Tongue (tissue), 2 donors: ENCODE measurements around the gene COCH. TPM values are rescaled to one million over a fixed set of nuclear protein-coding genes. Genes with fewer than 3 reads are reported as not detected.

Experiments
- DNase-seq: peaks from one replicate; pipeline ENCODE4 v3.0.0-alpha.2; 2015
- total RNA-seq: library from RNA; depleted of rRNA; stranded (reverse); fragments of >200 nt; gene quantifications from one replicate; pipeline ENCODE4 v1.2.3, GENCODE V29; 2014

The COCH gene
- 2.8 TPM for total RNA-seq

DNA sequence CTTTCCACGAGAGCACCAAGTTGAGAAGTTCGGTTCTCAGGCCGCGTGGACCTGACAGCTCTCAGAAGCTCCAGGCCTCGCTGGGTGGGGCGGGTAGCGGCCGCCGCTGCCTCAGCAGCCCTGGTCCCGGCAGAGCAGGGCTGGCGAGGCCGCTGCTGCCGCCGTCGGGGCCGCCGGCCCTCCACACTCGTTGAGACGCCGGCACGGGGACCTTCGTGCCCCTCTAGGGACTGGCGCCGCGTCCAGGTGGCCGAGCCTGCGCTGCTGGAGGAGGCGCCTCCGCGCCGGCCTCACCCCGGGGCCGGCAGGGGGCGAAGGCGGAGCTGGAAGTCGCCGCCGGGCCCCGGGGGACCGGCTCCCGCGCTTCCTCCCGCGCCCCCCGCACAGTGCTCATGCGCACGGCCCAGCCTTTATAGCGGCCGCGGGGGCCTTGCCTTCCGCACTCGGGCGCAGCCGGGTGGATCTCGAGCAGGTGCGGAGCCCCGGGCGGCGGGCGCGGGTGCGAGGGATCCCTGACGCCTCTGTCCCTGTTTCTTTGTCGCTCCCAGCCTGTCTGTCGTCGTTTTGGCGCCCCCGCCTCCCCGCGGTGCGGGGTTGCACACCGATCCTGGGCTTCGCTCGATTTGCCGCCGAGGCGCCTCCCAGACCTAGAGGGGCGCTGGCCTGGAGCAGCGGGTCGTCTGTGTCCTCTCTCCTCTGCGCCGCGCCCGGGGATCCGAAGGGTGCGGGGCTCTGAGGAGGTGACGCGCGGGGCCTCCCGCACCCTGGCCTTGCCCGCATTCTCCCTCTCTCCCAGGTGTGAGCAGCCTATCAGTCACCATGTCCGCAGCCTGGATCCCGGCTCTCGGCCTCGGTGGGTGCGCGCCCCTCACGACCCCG is at the start of gene COCH:
TSS of gene COCH (plus strand) at position 440 of the 879 bp plus-strand sequence. CDS start at position 820, 380 bp downstream.
- peak; percentile 52 for DNase-seq

DNA sequence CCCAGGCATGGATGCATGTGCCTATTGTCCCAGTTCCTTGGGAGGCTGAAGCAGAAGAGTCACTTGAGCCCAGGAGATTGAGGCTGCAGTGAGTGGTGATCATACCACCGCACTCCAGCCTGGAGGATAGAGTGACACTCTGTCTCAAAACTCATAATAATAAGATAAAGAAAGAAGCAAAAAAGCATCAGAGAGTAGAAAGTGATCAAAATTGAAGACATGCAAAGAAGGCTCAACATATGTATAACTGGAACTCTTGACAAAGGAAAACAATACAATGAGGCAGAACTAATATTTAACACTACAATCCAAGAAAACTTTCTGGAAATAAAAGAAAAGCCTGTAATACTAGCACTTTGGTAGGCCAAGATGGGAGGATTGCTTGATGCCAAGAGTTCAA is 48.3 kb upstream of the COCH start:
- no peak for DNase-seq

DNA sequence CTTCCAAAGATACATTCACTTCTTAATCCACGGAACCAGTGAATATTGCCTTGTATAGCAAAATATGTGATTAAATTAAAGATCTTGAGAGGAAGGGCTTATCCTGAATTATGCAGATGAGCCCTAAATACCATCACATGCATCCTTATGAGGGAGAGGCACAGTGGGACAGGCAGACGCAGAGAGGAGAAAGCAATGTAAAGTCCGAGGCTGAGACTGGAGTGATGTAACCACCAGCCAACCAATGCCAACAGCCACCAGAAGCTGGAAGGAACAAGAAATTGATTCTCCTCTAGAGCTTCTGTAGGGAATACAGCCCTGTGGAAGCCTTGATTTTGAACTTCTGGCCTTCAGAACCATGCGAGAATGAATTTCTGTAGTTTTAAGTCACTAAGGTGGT is 44.5 kb upstream of the COCH start:
- DNase-seq, result no peak

DNA sequence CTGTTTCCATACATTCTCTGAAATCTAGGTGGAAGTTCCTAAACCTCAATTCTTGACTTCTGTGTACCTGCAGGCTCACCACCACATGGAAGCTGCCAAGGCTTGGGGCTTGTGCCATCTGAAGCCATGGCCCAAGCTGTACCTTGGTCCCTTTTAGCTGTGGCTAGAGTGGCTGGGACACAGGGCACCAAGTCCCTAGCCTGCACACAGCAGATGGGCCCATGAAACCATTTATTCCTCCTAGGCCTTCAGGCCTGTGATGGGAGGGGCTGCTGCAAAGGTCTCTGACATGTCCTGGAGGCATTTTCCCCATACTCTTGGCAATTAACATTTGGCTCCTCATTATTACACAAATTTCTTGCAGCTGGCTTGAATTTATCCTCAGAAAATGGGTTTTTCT is 40.0 kb upstream of the COCH start:
- DNase-seq, result no peak

DNA sequence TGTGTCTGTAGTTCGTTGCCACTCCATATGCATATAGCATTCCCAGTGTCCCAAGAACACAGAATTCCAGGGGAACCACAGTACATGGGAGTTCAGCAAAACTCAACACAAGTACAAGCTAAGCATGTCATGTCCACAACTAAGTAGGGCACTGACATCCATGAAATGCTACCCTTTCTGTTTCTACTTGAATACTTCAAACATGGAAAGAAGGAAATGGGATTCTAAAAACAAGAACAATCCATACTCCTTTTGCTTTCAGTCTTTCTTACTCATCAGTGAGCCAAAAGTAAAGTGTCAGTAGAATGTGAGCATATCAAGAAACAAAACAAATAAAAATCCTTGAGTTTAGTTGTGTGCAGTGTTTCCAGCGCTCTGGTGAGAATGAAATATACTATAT is 36.0 kb upstream of the COCH start:
- DNase-seq, result no peak

DNA sequence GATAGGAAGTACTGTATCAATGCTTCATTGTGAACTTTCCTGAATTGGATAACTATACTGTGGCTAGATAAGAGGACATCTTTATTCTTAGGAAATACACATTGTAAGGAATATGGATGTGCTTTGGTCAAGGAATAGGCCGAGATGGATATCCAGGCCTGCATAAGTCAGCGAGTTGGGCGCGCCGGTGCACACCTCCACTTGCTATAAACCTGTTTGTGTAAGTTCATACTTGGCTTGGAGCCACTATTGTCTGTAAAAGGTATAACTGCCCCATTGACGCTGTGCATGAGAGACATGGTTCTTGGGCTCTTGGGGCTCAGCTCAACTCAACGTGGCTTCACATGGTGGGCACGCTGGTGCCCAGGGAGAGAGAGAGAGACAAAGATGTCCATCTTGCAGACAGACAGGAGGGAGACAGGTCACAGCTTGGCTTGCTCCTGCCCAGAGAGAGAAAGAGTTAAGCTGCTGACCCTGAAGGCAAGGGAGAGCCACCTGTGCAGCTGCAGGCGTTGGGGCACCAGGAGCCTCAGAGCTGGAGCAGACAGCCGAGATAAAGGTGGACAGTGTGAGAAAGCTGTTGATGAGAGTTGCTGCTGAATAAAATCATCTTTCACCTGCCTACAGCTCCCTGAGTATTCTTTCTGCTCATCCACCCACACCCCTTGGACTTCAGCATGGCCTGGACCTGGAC is 34.1 kb upstream of the COCH start:
- DNase-seq, result no peak

DNA sequence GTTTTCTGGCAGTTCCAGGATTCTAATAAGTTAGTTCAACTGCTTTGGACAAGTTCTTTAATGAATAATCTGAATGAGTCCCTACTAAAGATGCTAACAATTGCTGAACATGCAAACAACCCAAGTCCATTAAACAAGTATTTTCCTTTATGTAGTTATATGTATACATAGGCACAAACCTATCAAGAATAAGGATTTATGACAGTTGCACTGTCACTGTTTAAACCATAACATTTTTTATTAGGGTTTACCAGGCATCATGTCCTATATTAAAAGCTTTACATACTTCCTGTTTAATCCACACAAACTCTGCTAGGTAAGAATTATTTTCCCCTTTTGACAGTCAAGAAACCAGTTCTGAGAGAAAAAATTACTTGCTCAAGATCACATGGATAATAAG is 31.9 kb upstream of the COCH start:
- DNase-seq, result no peak

DNA sequence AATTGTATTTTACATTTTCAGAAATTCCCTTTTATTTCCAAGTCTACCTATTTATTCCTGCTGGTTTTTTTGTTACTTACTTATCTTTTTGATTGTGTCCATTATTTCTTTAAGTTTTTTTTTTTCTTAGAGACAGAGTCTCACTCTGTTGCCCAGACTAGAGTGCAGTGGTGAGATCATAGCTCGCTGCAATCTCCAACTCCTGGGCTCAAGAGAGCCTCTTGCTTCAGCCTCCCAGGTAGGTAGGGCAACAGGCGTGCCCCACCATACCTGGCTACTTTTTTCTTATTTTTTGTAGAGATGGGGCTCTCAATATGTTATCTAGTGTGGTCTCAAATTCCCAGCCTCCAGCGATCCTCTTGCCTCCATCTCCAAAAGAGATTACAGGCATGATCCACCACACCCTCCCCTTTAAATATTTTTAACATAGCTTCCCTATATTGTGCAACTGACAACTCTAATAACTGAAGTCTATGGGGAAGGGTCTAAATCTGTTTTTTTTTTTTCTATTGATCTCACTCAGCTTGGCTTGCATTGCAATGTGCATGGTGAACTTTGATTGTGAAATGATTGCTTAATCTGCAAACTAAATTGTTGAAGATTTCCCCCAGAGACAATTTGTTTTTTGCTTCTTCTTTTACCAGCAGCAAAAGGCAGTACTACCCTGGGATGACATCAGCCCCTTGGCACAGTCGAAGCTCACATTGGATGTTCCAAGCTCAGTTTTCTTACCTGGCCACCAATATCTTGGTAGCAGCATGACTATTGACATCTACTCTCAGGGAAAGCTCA is 25.7 kb upstream of the COCH start:
- no peak for DNase-seq

DNA sequence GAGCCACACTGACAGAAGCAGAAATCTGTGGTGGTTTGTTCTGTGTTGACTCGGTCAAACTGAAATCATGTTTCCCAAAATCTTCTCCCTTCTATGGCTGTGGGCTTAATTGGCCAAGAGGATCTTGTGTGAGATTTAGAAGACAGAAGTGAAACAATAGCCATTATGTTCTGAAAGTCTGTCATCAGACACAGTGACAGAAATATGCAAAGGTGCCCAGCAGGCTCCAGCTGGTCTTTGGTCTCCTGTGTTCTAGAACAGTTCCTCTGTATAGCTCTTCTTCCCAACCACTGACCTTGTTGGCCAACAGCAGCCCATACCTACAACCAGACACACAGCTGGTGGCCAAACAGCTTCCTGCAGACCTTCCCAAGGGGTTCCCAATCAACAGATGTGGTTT is 25.0 kb upstream of the COCH start:
- DNase-seq, result no peak

DNA sequence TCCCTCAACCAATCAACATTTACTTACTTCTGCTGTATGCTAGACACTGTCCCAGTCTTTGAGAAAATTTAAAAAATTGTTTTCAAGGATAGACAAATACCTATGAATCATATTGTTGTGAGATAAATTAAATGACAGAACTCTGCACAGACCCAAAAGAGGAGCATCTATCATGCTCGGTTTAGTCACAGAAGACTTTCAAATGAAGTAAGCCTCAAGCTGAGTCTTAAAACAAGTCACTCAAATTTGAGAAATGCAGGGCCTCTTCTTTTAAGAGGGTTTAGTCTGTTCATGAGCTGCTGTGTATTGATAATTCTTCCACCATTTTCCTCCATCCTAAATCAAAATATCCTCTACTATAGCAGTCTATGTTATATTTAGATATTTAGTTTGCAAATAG is 24.4 kb upstream of the COCH start:
- no peak for DNase-seq

DNA sequence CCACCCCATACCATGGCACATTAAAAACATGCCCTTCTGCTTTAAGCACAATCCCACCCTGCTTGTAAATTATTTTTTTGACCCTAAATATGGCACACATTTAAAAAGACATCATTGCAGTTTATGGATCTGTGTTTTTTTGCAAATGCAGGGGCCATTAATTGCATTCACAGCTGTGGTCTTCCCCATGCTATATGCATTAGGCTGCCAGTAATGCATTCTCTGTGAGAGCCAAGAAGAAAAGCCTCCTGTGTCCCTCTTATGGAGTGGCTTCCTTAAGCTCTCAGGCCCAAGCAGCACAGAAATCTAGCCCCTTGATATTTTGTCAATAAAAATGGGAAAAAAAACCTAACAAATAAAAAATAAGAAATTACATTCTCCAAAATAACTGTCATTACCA is 20.4 kb upstream of the COCH start:
- DNase-seq, result no peak

DNA sequence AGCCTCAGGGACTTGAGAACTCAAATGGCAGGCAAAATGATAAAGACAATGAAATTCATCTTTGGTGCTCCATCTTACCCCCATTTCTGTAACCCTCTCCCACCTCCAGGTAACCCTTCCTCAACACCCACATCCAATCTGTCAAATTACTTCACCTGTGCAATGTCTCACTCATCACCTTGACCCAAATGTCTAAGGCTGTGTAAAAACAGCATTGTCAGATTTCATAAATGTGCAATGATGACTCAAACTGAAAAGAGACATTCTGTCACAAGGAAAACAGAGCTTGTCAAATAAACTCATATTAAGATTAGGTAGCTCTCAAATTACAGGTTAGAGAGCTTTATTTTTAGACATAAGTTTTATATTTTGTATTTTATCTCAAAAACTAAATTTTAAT is 19.9 kb upstream of the COCH start:
- no peak for DNase-seq

DNA sequence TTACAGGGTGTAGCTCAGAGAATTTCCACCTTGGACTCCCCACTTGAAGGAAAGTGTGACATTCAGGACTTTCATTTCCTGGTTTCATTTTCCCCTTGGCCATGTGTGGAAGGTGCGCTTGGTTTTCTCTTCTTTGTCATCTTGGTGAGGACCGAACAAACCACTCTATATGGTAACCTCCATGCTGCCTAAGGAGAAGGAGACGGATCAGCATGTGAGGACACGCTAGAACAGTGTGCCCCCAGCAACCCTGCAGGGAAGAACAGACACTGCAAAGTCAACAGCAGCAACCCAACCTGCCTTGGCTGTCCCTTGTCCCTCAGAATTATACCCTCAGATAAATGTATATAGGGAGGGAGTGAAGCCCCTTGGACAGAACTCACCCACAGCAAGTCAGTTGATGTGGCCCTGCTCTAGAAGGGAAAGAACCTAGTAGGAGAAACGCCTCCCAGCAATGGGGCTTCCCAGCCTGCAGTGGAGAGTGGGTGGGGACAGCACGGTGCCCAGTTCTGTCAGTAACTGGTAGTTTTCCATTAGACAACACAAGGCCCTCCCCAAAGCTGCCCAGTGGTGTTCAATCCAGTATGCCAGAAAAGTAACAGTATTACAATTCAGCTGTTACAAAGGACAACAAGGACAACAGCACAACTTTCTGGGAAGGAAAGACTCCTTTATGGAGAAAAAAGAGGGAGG is 18.9 kb upstream of the COCH start:
- DNase-seq, result no peak

DNA sequence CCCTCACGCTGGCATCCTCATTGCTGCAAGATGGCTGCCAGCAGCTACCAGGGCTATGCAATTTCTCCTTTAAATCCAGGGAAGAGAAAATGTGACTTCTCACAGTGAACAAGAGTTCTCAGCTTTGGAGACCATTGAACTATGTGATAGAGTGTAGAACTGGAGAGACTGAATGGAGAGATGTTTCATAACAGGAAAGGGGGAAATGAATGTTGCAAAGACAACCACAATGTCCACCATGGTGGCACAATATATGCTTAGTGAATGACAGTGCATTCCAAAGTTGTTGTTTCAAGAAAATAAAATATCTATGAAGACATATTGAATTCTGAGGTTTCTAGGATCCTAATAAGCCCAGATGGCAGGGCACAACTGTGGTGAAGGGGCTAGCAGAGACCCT is 13.2 kb upstream of the COCH start:
- DNase-seq, result no peak

DNA sequence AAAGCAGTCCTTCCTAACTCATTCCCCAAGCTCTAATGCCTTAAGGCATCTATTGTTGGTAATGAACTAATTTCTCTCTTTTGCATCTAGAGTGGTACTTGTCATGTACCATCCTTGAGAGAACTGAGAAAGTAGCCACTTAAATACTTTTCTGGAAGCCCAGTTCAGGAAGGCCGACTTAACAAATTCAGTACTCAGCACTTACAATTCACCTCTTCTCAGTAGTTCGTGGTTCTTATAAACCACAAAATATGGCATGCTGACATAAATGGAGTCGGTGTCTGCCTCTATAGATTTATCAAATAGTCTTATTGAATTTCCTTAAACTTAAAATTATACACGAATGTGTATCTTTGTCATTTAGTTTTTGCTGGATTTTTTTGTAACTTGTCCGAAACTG is 9.4 kb upstream of the COCH start:
- DNase-seq, result no peak

DNA sequence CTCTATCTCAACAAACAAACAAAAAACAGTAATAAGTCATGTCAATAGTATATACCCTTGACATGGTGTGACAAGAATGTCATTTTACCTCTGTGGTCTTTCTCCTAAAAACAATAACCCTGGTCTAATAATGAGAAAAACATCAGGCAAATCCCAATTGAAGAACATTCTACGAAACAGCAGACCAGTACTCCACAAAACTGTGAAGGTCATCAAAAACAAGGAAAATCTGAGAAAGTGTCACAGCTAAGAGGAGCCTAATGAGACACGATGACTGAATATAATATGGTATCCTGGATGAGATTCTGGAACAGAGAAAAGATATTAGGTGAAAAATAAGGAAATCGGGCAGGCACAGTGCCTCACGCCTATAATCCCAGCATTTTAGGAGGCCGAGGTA is 5.6 kb upstream of the COCH start:
- DNase-seq, result no peak

DNA sequence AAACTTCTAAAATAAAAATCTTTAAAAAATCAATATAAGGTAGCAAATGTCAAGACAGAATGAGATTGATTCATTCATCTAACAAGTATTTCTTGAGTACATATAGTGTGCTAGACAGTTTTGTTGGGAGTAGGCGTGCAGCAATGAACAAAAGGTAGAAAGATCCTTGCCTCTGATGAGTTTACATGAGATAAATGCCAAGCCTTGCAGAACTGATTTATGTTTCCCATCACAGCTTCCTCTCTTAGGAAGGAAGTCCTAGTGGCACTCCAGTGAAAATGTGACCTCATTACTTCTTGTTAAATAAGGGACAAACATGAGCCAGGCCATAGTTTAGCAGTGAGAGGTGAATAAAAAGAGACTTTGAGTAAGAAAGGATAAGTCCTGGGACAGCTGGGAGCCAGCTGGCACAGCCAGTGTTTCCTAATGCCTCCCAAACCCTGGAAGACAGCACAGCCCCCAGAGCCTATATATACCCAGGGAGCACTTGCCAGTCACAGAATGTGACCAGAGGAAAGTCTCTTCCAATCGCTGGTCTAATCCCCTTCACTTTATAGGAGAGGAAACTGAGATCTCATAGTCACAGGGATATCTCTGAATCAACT is 4.7 kb upstream of the COCH start:
- peak; percentile 55 for DNase-seq

DNA sequence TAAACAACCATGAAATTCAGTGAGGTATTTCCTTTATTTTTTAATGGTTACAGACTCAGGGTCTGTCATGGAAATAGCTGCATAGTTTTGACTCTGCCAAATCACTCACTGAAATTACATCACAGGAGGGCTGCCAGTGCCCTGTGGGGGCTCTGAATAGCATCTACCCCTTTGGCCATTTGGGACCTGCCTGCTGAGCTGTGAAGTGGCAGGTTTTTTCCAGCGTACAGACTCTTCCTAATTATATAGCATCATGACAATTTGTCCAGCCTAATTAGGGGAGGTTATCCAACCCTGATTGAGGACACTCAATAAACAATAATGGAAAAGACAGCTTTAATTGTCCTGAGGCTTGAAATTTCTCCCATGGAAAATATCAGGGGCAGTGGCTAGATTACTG is 1.8 kb upstream of the COCH start:
- DNase-seq, result no peak

DNA sequence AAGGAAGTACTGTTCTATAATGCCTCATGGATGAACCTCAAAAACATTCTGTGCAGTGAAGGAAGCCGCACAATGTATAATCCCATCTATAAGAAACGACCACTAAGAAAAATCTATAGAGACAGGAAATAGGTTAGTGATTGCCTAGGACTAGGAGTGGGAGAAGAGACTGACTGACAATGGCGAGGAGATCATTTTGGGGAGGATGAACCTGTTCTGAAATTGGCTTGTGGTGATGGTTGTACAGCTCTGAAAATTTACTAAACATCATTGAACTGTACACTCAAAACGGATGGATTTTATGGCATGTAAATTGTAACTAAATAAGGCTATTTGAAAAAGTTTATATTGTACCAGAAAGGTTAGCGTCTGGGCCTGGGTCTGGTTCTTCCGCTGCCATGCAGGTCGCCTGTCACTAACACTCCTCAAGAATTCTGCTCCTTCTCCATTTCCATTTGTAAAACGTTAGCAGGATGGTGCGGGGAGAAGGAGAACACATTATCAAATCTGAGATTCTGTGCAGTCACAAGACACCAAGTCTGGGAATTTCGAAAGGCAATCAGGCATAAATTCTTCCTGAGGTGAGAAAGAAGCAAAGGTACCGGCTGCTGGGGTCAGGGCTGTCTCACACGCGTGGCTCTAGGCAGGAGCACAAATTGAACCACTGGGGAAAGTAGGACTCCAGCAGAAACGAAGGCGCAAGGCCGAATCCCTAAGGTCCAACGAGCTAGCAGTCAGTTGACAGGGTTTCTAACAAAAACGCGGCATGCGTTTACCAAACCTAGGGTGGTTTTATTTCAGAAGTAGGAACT is 845 bp upstream of the COCH start:
- DNase-seq, result no peak

DNA sequence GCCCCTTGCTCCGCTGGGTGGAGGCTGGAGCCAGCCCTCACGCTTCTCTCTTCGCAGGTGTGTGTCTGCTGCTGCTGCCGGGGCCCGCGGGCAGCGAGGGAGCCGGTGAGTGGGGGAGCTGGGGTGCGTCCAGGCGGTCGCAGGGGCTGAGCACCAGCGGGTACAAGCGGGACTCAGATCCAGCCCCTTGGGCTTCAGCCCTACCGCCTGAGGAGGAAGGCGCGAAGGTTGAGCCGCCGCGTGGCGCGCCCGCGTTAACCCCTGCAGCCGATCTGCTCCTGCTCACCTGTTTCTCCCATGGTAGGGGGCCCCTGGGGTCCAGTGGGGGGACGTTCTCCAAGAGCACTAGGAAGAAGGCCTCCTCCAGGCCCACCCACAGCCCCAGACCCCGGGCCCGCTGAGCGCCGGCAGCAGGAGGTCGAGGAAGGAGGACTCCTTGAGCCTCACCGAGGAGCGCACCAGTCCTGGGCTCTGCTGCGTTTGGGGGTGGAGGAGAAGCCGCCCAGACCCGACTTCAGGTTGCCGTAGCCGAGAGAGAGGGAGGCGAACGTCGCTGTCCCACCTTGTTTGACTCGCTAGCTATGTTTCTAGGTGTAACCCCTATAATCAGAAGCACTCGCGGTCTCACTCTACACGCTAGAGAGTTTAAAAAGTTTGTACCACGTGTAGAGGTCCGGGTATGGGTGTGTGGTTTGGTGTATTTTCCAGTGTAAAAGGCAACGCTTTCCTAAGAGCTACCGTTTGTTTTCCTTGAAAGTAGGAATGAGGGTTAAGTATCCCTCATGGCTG is 834 bp downstream of the COCH start:
- DNase-seq, result no peak

DNA sequence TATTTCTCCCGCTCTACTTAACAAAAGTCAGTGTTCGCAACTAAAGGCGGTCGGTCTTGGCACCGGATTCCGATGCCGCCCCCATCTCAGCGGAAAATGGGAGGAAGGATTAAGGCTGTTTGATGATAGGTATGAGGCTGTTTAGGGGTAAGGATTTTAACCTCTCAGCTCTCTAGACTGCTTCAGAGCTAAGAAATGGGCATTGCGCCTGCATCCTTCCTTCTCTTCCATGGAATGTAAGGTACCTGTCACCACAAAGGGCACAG is 1.4 kb downstream of the COCH start:
- DNase-seq, result no peak
